M059J (cell line): Measurements from ENCODE around the gene NABP1. TPM values are rescaled to one million over a fixed set of nuclear protein-coding genes. Genes with fewer than 3 reads are reported as not detected.

ENCODE experiments used
- DNase-seq: peaks from one replicate; pipeline ENCODE4 v3.0.0-alpha.2; 2012; ENCODE audit warnings: low read depth
- total RNA-seq: library from RNA; depleted of rRNA; stranded (reverse); fragments of >200 nt; shearing (Covaris generic); gene quantifications from 2 replicates; pipeline ENCODE4 v1.2.3, GENCODE V29; 2014; rRNA removed

The NABP1 gene
- total RNA-seq, 1 experiment from 2014 or later: 37.5 TPM

DNA sequence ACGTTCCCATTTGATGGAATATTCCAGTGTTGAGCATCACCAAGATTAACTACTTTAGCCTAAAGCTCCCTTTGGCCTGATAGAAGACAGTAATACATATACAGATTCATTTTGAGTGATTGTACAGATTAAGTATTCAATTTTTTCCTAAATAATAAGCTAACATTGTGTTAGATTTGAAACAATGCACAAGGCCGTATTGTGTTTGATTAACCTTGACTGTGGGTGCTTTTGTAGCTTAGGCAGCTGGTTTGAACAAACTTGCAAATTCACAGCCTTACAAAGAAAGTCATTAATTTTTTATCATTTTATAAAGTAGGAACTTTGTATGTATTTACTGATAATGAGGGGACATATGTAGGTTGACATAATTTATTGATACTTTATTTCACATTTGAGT is 29.6 kb downstream of the NABP1 start:
- no peak for DNase-seq

DNA sequence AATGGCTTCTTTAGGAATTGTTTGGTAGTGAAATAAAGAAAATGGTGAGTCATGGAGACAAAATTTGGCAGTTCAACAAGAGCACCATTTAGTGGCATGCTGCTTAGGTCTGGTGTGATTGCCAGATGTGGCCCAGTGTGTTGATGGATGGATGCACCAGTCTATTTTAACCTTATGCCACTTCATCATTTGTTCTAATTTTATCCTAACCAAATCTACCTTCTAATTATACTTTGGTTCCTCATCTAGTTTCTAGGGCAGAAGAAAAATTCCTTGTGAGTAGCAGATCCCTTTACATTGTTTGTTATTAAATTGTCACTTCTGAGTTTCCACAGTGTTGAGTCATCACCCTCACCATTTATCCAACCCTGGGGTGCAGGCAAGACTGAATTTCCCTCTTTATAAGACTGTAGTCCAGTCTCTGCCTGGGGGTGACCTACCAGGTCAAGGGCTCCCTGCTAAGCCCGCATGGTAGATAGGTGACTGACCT is 32.5 kb downstream of the NABP1 start:
- DNase-seq: peak; percentile 81

DNA sequence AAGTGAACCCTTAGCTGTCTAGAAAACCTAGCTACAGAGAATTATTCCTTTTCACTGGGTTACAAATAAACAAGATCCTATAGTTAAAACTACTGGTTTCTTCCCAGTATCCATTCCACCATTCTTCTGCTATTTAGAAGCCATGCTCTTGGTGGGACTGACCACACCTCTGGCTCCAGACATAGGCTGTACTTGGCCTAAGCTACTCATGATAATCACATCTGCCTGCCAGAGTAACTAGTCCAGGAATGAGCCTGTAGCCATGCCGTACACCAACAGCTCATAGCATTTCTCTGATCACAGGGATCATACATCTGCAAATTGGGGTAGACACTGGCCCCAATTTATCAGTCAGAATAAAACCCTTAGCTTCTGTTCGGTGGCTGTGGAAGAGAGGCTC is 33.7 kb downstream of the NABP1 start:
- no peak for DNase-seq

DNA sequence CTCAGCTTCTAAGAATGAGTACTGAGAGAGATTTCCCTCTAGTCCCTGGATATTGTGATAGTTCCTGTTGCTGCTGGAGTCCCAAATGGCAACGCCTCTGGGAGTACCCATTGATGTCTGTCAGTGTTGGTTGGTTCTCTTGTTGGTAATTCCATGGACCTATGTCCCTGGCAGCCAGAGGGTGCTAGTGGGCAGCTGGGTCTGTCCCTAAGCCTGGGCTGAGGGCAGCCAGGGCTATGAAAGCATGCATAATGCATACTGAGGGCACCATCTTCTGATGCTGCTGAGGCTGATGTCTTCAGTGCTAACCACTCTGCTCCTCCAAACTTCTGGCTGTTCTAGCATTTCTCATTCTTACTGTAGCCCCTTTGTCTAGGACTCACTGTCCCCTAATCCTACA is 35.9 kb downstream of the NABP1 start:
- DNase-seq: peak; percentile 12

DNA sequence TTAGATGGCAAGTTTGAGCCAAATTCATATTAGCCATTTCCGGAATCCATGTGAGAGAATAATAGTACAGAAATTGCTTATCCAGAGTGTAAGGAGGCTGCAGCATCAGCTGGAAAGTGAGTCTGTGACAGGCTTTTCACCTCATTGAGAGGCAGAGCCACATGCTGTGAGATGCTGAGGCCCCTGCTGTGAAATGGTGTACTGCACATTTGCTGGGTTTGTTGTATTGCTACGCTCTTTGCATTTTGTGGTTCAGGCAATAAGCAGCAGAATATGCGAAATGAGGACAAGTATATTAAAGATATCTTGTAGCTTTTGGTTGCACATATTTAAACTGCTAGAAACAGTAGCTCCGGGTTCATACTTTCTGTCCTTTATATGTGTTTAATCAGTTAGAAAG is 37.0 kb downstream of the NABP1 start:
- no peak for DNase-seq

DNA sequence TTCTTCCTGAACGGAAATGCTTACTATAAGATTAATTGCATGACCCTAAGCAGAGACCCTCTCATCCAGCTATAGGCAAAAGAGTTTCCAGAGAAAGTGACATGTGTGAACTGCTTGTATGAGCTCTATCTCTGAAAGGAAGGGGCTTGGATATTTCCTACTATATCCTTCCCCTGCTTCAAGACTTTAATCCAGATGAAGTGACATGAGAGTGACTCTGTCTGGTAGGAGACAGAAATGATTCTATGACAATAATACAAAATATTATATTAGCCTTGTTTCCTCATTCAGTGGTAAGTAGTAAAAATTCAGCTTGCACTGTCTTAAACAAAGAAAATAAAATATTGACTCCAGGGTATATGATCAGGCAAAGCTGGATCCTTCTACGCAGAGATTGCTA is 37.5 kb downstream of the NABP1 start:
- DNase-seq: no peak

DNA sequence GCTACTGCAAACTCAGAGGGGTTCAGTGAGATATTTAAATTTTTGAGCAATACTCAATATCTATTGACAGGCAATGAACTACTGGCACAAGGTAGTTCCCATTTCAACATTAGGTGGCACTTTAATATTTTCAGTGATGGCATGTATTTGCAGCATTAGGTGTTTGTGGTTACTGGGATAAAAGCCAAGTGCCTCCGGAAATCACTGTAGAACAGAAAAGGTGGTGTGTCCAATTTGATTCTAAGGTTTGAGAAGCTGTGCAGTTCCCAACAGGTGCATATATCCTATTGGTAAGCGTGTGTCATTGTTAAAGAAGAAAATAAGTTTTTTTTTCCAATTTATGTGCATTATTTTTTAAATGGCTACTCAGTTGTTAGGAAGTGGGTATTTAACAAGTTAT is 41.3 kb downstream of the NABP1 start:
- DNase-seq: no peak

DNA sequence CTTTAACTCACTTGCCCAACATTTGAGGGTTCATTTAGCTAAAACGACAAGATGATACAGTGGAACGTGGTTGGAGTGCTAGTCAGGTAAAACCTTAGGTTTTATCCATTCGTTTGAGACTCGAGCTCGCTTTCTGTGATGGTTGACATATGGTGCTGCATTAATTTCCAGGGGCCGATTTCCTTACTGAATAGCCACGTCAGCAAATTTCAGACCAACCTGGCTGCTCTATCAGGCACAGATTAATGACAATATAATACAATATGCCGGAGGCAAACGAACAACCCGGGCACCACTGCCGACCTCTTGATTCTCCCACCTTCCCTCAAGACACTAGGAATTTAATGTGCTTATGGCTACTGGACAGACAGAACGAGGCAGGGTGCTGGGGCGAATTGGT is 42.0 kb downstream of the NABP1 start:
- no peak for DNase-seq

DNA sequence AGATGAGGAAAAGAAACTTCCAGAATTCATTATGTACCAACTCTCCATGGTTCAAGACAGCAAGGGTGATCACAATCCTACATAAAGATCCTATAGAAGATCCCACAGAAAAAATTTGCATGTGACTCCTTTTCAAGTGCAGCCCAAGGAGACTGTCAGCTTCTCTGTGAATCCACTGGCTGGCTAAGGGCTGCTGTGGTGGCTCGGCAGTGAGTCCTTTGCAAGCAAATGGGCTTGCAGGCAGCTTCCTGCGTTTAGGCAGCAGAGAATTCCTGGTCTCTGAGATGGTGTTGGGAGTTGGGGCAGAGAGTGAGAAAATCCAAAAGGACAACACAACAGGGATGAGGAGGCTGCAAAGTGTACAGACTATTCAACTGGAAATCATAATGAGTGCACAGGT is 43.4 kb downstream of the NABP1 start:
- no peak for DNase-seq

DNA sequence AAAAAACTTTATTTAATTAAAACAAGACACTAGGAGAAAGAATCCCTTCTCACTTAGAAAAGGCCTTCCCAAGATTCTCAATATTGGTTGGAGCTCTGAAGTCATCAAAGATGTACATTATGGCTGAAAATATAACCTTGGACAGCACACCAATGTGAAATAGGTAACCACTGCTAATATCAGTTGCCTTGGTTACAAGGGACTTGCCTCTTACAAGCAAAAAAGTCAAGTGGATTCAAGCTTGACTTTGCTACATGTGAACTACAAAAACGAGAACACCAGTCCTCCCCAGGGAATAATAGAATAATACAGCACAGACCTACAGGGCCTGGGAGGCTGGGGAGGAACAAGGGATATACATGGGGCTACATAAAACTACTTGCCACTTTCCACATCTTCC is 46.1 kb downstream of the NABP1 start:
- DNase-seq: no peak

DNA sequence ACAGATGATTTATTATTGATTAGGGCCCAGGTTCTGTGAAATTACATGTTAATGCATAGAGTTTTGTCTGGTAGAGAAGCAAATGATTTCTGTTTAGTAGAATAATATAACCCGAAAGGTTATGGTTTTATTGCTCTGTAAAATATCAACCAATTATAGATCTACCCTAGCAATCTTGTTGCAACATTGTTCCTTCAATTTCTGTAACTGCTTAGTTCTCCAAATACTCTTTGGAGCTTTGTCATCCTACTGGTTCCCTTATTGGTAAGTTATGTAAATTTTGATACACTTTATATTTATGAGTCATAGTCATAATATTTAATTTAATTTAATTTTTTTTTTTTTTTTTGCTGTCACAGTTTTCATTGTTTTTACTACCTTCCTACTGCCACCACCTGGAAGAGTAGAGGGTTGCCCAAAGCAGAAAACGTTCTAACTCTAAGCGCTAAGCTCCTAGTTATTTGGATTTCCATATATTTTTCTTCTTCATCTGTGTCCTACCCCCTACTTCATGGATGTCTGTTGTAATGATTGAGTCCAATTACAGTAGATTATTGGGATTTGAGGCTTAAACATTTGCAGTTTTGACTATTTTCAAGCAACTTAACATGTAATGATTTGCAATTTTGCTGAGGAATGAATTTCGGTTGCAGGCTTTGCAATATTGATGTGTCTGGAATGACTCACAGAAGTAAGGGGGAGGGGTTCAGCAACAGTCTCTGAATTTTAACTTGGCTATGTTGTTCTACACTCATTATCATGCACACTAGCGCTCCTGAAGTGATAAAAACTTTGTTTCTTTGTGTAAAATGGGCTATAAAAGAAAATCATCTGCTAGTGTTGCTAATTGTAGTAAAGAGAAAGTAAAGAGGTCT is 51.1 kb downstream of the NABP1 start:
- no peak for DNase-seq

DNA sequence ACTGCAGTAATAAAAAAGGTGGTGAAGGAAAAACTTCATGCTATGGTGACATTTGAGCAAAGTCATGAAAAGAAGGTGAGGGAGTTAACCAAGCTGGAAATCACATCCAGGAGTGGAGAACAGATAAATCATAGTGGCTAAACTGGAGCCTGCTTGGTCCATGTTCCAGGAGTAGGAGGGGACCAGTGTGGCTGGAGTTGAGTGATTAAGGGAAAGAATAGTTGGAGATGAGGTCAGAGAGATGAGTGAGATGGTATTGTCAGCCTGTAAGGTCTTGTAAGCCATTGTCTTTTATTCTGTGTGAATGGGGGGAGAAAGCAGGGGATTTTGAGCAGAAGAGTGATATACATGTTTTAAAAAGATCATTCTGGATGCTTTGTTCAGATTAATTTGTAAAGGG is 52.3 kb downstream of the NABP1 start:
- DNase-seq: no peak

Other genes with a start within 250 kb of the NABP1 start
- gene CAVIN2, start 169.0 kb downstream of the NABP1 start, total RNA-seq: 0.64 TPM in 1 of 2 replicates, not detected in the other